Hepatocyte (in vitro differentiated cells): ENCODE results near the gene ARHGAP1.

ENCODE experiments used
- CTCF ChIP-seq: fragments of 200-600 bp; sonication (generic); IDR thresholded peaks from 2 replicates; pipeline ENCODE4 v1.5.1; 2016; ENCODE audit warnings: antibody characterized with exemption, mild to moderate bottlenecking; ENCODE audit not compliant: poor library complexity
- EZH2phosphoT487 ChIP-seq: fragments of 200-600 bp; sonication (generic); IDR thresholded peaks from one replicate; pipeline ENCODE4 v1.6.1; 2018; ENCODE audit warnings: antibody characterized with exemption, mild to moderate bottlenecking, low read depth, moderate library complexity; ENCODE audit not compliant: unreplicated experiment, severe bottlenecking

GRCh38 chr11:46743693-46744339, 43.4 kb upstream of the ARHGAP1 start:
- no peak for TF ChIP-seq EZH2phosphoT487
- TF ChIP-seq CTCF: no peak
